GM19328 (cell line): Measurements from ENCODE around the gene RTN4.

ENCODE experiments used
- ATAC-seq: cut with Tn5 transposase; IDR thresholded peaks from one replicate; pipeline ENCODE4 v1.9.1; 2021; ENCODE audit warnings: mild to moderate bottlenecking, moderate library complexity; ENCODE audit not compliant: unreplicated experiment

The RTN4 gene

DNA sequence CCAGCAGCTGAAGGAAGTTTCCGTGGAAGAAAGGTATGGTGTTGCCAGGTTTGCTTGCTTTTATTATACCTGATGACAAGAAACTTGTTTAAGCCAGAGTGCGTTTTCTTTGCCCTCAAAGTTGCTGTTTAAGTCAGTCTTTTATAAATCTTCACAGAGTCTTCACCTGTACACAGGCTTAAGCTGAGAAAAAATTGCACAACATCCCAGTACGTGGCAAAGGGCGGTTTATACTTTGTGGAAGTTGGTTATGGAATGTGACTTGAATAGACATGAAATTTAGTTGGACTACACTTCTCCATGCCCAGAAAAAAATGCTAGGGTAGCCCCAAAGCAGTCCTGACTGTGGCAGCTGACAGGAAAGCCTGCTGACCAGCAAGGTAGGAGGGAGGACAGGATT, 121.5 kb downstream of the RTN4 start:
- no peak for ATAC-seq

GRCh38 chr2:54927751-54928615, 122.3 kb downstream of the RTN4 start:
- ATAC-seq = no peak

GRCh38 chr2:54927085-54927750, 123.0 kb downstream of the RTN4 start:
- ATAC-seq = no peak

DNA sequence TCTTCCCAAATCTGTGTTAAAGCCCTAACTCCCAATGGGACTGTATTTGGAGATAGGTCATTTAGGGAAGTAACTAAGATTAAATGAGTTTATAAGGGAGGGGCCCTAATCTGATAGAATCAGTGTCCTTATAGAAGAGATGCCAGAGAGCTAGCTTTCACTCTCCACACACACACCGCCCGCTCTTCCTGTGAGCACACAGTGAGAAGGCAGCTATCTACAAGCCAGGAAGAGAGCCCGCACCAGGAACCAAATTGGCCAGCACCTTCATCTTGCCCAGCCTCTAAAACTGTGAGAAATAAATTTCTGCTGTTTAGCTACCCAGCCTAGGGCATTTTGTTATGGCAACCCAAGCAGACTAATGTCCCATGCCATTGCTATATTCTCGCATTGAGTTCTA, 125.2 kb downstream of the RTN4 start:
- no peak for ATAC-seq

- no peak for ATAC-seq
Measured at GRCh38 chr2:54924121-54924520, 126.1 kb downstream of the RTN4 start.
